Esophagus (tissue), 2 donors: ENCODE measurements around the gene TEX12. TPM values are rescaled to one million over a fixed set of nuclear protein-coding genes. Genes with fewer than 3 reads are reported as not detected.

Experiments used
- H3K27ac ChIP-seq, 2 donors: one replicate each; pipeline ENCODE4 v1.5.1; 2013; ENCODE audit warnings: low read depth in 2 of 2, mild to moderate bottlenecking in 2 of 2, inconsistent platforms in 1 of 2, low read length in 1 of 2, moderate library complexity in 1 of 2
- H3K27me3 ChIP-seq, 2 donors: one replicate each; pipeline ENCODE4 v1.6.1; 2013; ENCODE audit warnings: low read length in 2 of 2, control low read depth in 1 of 2, mild to moderate bottlenecking in 1 of 2; ENCODE audit not compliant: insufficient read depth in 2 of 2, control insufficient read depth in 1 of 2
- H3K36me3 ChIP-seq, 2 donors: one replicate each; pipeline ENCODE4 v1.6.1; 2013; ENCODE audit warnings: low read length in 1 of 2; ENCODE audit not compliant: control insufficient read depth in 2 of 2, insufficient read depth in 2 of 2
- H3K4me1 ChIP-seq, 2 donors: one replicate each; pipeline ENCODE4 v1.6.1; 2013; ENCODE audit warnings: low read length in 1 of 2; ENCODE audit not compliant: control insufficient read depth in 2 of 2, insufficient read depth in 2 of 2
- H3K4me3 ChIP-seq, 2 donors: one replicate each; pipeline ENCODE4 v1.5.1; 2013; ENCODE audit warnings: low read length in 2 of 2, mild to moderate bottlenecking in 2 of 2, low read depth in 1 of 2, moderate library complexity in 1 of 2
- H3K9me3 ChIP-seq, 2 donors: one replicate each; pipeline ENCODE4 v1.6.1; 2013; ENCODE audit warnings: mild to moderate bottlenecking in 2 of 2, low read depth in 1 of 2, low read length in 1 of 2, moderate library complexity in 1 of 2; ENCODE audit not compliant: control insufficient read depth in 2 of 2, insufficient read depth in 1 of 2
- WGBS, 2 donors: extraction: QIAGEN DNeasy Blood & Tissue Kit; methylation state at CpG; one replicate each; pipeline ENCODE4 v1.1.7; 2013; 5-methylcytosine and 5-hydroxymethylcytosine counted together
- polyA plus RNA-seq, 2 donors: library from polyadenylated mRNA; stranded (reverse); fragments of 200-250 nt; gene quantifications; one replicate each; pipeline ENCODE4 v1.2.3, GENCODE V29; 2013
- donor health status: healthy with polysubstance abuse.
- donor health status: Bipolar disorder and iron deficiency.

Gene TEX12, protein sequence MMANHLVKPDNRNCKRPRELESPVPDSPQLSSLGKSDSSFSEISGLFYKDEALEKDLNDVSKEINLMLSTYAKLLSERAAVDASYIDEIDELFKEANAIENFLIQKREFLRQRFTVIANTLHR
- under 1 TPM; 0.11 to 0.12 TPM for polyA plus RNA-seq

DNA sequence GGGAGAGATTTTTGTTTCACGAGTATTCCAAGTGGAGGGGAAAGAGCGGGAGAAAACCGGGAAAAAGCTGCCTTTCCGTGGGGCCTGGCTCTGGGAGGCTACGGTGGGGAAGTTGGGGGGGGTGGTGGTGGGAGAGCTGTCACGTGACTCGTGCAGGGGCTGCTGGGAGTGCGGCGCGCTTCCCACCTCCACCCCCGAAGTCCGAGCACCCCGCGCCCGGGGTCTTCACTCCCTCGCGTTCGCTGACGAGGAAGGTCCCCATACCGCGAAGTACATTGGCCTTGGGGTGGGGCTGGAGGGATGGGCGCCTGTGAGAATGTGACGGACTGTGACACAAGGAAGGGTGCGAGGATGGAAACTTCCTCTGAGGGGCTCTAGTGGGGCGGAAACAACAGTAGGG, at the start of gene TEX12:
TSS of gene TEX12 (plus strand) at position 228 of the 400 bp plus-strand sequence. CDS start 1,897 bp downstream, outside the sequence.
- no peak within 1 kb of the TSS for H3K4me3 ChIP-seq
- WGBS, 2 donors: 83 to 84% methylated on average over 25 of the region's 25 CpGs
- H3K36me3 ChIP-seq: no peaks in the 10 kb centered on the region
- H3K9me3 ChIP-seq: no peaks in the 10 kb centered on the region
- peaks cover 0 to 2% of the 10 kb centered on the region in 2 donors for H3K4me1 ChIP-seq
- peak within 1 kb of the TSS; percentile 7 to 35 for H3K27ac ChIP-seq
- H3K27me3 ChIP-seq: no peaks in the 10 kb centered on the region

DNA sequence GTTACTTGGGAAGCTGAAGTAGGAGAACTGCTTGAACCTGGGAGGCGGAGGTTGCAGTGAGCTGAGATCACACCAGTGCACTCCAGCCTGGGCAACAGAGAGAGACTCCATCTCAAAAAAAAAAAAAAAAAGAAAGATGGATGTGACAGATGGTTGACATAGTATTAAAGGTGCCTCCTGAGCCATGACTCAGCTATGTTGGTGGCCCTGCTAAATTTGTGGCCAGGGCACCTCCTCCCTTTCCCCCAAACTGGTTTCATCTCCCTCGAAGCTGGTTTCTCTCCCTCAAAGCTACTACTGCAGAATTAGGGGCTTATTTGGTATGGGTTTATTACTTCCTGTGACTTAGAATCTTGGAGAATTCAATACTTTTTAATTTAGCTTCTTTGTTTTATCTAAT, 49.0 kb upstream of the TEX12 start:
- no peak overlapping the region for H3K4me3 ChIP-seq
- no peaks in the 10 kb centered on the region for H3K9me3 ChIP-seq
- no peak overlapping the region for H3K27ac ChIP-seq
- no peaks in the 10 kb centered on the region for H3K27me3 ChIP-seq
- H3K36me3 ChIP-seq: no peaks in the 10 kb centered on the region
- peaks cover 0 to 2% of the 10 kb centered on the region in 2 donors for H3K4me1 ChIP-seq
- 73 to 81% methylated on average over 2 of the region's 2 CpGs for WGBS, 2 donors

DNA sequence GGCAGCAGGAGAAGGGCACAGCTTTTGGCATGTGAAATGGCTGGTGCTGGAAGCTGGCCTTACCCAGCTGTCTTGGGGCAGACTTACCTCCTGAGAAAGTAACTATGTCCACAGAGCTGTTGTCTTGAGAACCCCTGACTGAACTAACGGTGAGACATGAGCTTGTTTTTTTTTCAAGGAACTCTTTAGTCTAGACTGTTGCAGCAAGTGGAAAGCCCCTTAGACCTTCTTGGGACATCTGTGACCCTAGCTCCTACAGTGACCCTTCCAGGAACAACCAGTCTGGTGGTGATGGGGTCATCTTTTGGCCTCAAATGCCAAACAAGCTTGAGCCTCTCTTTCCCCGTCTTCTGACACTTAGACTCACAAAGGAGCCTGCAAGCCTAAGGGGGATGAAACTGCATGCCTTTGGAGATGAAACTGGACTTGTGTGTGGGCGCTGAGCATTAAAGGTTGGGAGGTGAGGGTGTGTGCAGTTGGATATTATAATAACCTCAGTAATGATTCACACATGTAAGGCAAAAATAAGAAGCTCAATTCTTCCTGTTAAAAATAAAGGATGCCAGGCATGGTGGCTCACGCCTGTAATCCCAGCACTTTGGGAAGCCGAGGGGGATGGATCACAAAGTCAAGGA, 45.1 kb upstream of the TEX12 start:
- Histone ChIP-seq H3K27ac (peak overlapping the region; percentile 30 to 83), H3K27me3 (no peaks in the 10 kb centered on the region), H3K4me1 (peaks cover 0 to 2% of the 10 kb centered on the region in 2 donors), H3K36me3 (no peaks in the 10 kb centered on the region), H3K4me3 (no peak overlapping the region), H3K9me3 (no peaks in the 10 kb centered on the region)
- 82 to 85% methylated on average over 5 of the region's 5 CpGs for WGBS, 2 donors

DNA sequence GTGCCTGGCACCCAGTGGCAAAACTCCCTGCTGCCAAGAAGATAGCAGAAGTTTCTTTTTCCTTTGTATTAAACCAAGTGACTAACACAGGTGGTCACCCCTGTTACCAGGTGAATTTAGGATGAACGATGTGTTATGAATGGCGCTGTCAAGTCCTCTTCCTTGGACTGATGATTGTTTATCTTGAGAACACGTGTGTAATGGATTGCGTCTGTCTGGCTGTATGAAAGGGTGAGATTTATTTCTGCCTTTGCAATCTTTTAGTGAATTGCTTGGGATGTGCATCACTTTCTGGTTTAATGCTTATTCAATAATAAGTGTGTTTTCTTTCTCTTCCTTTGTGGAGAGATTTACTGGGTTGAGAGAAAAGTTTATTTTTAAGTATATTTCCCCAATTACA, 44.0 kb upstream of the TEX12 start:
- H3K36me3 ChIP-seq: no peaks in the 10 kb centered on the region
- H3K9me3 ChIP-seq: no peaks in the 10 kb centered on the region
- no peak overlapping the region for H3K27ac ChIP-seq
- WGBS, 2 donors: 56 to 66% methylated on average over 4 of the region's 4 CpGs
- no peak overlapping the region for H3K4me3 ChIP-seq
- no peaks in the 10 kb centered on the region for H3K27me3 ChIP-seq
- peaks cover 0 to 2% of the 10 kb centered on the region in 2 donors for H3K4me1 ChIP-seq

- 95 to 97% methylated on average over 2 of the region's 2 CpGs for WGBS, 2 donors
- Histone ChIP-seq H3K27me3 (no peaks in the 10 kb centered on the region), H3K36me3 (no peaks in the 10 kb centered on the region), H3K9me3 (no peaks in the 10 kb centered on the region), H3K4me3 (no peak overlapping the region), H3K27ac (peak overlapping the region in 1 of 2 donors; percentile 27), H3K4me1 (peaks cover 0 to 2% of the 10 kb centered on the region in 2 donors)
Measured at GRCh38 chr11:112127056-112127455, 40.1 kb upstream of the TEX12 start.

DNA sequence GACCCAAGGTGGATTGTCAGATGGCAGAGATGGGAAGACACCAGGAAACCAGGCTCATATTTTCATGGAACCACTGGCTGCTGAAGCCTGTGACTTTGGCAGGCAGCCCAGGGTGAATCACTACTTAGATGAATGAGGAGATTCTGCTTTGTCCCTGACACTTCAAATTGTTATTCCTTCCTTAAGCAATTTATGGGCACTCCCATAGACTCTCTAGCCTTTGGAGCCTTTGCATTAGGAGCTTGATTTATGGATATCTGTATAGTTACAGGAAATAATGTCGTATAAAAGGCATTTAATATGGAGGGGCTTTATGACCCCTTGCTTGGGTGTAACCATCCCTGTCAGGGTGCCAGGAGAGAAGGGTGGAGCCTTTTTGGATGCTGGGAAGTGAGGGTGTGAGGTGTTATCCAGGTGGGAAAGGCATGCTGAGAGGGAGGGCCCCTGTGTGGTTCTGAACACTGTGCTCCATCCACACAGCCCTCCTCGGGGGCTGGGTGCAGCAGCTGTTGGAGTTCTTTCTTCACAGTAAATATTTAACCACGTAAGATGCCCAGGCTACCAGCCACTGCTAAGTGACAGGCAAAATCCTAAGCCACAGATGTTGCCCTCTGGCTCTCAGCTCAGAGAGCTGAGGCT, 38.6 kb upstream of the TEX12 start:
- Histone ChIP-seq H3K27me3 (no peaks in the 10 kb centered on the region), H3K9me3 (no peaks in the 10 kb centered on the region), H3K27ac (peak overlapping the region; percentile 77 to 91), H3K36me3 (no peaks in the 10 kb centered on the region), H3K4me3 (no peak overlapping the region), H3K4me1 (no peaks in the 10 kb centered on the region)
- WGBS, 2 donors: 27 to 40% methylated on average over 3 of the region's 3 CpGs

GRCh38 chr11:112129656-112130055, 37.5 kb upstream of the TEX12 start:
- WGBS, 2 donors: 82 to 84% methylated on average over 5 of the region's 5 CpGs
- Histone ChIP-seq H3K27ac (peak overlapping the region; percentile 13 to 35), H3K4me1 (no peaks in the 10 kb centered on the region), H3K36me3 (no peaks in the 10 kb centered on the region), H3K27me3 (no peaks in the 10 kb centered on the region), H3K9me3 (no peaks in the 10 kb centered on the region), H3K4me3 (no peak overlapping the region)

DNA sequence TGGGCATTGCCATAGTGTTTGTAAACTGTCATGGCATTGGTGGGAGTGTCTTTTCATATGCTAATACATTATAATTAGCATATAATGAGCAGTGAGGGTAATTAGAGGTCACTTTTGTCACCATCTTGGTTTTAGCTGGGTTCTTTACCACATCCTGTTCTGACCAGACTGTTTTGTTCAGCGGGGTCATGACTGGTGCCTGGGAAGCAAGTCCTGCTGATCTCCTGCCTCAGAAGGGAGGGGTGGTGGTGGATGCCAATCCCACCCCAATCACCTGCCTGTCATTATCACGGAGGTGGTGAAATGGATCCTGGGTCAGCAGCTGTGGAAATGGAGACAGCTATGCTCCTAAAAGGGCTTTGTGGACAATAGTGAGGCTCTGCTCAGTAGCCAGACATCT, 34.4 kb upstream of the TEX12 start:
- 75 to 76% methylated on average over 2 of the region's 2 CpGs for WGBS, 2 donors
- Histone ChIP-seq H3K27ac (peak overlapping the region in 1 of 2 donors; percentile 61), H3K9me3 (no peaks in the 10 kb centered on the region), H3K36me3 (no peaks in the 10 kb centered on the region), H3K4me1 (no peaks in the 10 kb centered on the region), H3K27me3 (no peaks in the 10 kb centered on the region), H3K4me3 (no peak overlapping the region)

DNA sequence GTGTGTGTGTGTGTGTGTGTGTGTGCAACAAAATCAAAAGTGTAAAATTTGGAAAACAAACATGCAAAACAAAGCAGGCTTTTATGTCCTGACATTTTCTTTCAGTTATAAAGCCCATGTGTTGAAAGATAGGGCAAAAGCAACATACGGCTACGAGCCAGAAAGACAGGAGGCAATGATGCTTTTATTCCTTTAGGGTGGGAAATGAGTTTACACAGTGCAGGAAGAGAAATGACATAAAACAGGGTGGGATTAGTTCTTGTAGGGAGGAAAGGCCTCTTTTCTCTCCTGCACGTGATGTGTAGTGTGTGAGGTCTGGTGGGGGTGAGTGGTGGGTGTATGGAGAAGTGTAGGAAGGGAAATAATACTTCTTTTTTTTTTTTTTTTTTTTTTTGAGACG, 32.7 kb upstream of the TEX12 start:
- WGBS, 2 donors: 90 to 98% methylated on average over 3 of the region's 4 CpGs
- Histone ChIP-seq H3K36me3 (no peaks in the 10 kb centered on the region), H3K27ac (no peak overlapping the region), H3K27me3 (no peaks in the 10 kb centered on the region), H3K4me3 (no peak overlapping the region), H3K9me3 (no peaks in the 10 kb centered on the region), H3K4me1 (no peaks in the 10 kb centered on the region)
